ENCODE measurements around the gene OR52J3.

The OR52J3 gene

GRCh38 chr11:5046226-5046625, at the start of gene OR52J3:
Gene OR52J3, plus strand, starts transcription at chr11:5046526. Its CDS starts 0 bp downstream, at chr11:5046526.
- no peak within 1 kb of the TSS for H3K4me3 ChIP-seq (ENCODE audit: low read depth, low read length)
- no peak for TF ChIP-seq CTCF (IDR thresholded peaks at IDR 0.05; ENCODE audit: low read depth, low read length)

DNA sequence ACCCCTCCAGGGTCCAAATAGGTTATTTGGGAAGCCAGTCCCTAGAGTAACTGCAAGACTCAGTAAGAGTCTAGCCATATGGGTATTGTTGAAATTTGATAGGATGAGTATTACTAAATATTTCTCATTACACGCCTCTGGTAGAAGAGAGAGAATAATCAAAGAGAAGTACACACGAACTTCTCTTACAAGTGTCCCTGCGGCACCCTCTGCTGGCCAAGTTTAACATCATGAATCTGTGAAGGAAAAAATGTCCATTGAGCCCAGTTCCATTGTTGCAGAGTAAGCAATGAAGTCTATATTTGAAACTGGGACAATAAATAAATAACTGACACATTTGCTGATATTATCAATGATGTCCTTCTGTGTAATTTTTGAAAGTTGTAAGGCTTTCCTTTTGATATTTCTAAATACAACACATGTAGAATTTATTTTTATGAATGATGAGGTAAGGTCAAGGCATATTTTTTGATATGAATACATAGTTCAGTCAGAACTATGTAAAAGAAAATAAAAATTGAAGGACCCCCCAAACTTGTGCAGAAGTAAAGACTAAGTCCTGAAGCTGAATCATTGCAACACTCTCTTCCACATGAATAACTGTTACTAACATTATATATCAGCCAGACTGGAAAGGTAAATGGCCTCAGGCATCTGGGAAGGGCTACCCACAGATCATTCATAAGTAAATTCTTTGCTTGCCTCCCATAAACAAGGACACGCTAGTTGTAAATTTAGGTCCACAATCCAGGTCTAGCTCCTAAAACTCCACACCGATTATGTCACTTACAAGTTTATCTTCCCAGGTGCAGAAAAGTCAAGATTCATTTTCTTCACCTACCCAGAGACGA, 41.7 kb upstream of the OR52J3 start:
- peak; percentile 50 for TF ChIP-seq CTCF (IDR thresholded peaks at IDR 0.05; ENCODE audit: low read depth, low read length)

DNA sequence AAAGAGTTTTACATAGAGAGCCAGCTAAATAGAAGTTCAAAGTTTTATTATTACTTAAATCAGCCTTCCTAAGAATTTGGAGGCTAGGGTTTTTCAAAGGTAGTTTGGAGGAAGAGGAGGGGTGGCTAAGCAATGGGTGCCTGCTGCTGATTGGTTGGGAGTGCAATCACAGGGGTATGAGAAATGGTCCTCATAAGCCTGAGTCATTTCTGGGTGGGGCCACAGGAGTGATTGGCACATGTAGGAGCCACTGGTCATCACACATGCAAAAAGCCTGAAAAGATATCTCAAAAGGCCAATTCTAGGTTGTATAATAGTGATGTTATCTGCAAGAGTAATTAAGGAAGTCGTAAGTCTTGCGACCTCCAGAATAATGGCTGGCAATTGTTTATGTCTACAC, 38.8 kb upstream of the OR52J3 start:
- H3K4me3 ChIP-seq (ENCODE audit: low read depth, low read length) = no peak overlapping the region
- TF ChIP-seq CTCF (IDR thresholded peaks at IDR 0.05; ENCODE audit: low read depth, low read length) = no peak

More for the DNA sequence above, 41.7 kb upstream of the OR52J3 start:
- no peak overlapping the region for H3K4me3 ChIP-seq (ENCODE audit: low read depth, low read length)

GRCh38 chr11:5011254-5011653, 35.1 kb upstream of the OR52J3 start:
- no peak for TF ChIP-seq CTCF (IDR thresholded peaks at IDR 0.05; ENCODE audit: low read depth, low read length)
- no peak overlapping the region for H3K4me3 ChIP-seq (ENCODE audit: low read depth, low read length)

GRCh38 chr11:5013012-5013411, 33.3 kb upstream of the OR52J3 start:
- TF ChIP-seq CTCF (IDR thresholded peaks at IDR 0.05; ENCODE audit: low read depth, low read length) = no peak
- no peak overlapping the region for H3K4me3 ChIP-seq (ENCODE audit: low read depth, low read length)

DNA sequence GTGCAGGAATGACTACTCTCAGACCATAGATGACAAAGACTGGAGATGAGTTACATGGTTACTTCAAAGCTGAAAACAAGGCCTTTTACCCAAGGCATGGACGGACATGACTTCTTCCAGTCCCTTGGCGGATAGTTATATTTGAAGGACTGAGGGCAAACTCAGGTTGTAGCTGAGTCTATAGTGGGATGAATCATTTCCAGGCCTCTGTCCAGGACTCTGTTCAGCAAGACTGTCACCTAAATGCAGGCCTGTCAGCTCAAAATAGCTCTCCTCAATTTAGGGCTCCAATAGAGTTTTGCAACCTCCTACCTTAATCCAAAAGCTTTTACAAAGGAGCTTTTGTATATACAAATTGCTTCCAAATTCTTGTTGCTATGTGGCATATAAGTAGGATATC, 24.3 kb upstream of the OR52J3 start:
- TF ChIP-seq CTCF (IDR thresholded peaks at IDR 0.05; ENCODE audit: low read depth, low read length) = no peak
- no peak overlapping the region for H3K4me3 ChIP-seq (ENCODE audit: low read depth, low read length)

- H3K4me3 ChIP-seq (ENCODE audit: low read depth, low read length) = no peak overlapping the region
- TF ChIP-seq CTCF (IDR thresholded peaks at IDR 0.05; ENCODE audit: low read depth, low read length) = no peak
Observed at GRCh38 chr11:5036669-5037068, 9.7 kb upstream of the OR52J3 start.

All from WI38 (cell line).